GM19240 (cell line): Measurements from ENCODE around the gene TIGD1.

Source experiments
- DNase-seq: peaks from one replicate; pipeline ENCODE4 v3.0.0; 2011; ENCODE audit warnings: low spot score; ENCODE audit not compliant: insufficient read length

The TIGD1 gene

DNA sequence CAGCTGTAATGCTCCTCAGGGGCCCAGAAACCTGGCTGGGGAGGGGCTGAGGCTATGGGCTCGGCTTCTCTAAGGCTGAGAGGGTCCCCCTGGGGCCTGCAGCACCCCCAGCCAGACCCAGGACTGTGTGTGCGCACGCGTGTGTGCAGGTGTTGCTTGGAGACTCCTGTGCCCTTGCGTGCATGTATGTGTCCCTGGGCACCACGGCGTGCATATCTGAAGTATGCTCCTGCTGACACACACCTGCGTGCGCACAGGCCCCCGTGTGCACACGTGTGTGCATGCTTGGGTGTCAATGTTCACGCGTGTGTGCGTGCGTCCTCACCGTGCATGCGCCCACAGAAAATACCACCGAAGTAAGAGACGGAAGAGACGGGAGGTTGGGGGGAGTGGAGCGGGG lies 47.8 kb downstream of the TIGD1 start:
- DNase-seq = no peak

DNA sequence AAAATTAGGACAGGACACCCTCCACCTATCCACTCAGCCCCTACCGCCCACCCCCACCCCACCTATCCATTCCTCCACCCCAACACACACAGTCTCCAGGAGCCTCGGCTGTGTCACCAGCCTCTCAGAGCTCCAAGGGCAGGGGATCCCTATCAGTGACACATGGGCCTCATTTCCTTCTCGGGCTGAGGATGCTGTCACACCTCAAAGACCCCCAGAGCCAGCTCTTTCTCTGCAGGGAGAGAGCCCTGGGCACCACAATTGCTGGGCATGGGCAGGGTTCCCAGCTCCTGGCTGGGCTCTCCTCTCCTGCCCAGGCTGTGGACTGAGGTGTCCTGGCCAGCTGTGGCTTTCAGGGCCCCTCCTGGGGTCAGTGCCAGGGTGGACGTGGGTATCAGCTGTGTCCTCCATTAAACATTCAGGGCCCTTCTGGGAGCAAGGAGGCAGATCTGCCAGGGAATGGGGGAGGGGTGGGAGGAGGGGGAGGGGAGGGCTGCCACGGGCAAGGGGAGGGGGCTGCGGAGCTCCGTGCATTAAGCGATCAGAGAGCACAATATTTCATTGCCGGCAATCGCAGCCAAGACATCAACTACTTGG lies 48.5 kb downstream of the TIGD1 start:
- no peak for DNase-seq

DNA sequence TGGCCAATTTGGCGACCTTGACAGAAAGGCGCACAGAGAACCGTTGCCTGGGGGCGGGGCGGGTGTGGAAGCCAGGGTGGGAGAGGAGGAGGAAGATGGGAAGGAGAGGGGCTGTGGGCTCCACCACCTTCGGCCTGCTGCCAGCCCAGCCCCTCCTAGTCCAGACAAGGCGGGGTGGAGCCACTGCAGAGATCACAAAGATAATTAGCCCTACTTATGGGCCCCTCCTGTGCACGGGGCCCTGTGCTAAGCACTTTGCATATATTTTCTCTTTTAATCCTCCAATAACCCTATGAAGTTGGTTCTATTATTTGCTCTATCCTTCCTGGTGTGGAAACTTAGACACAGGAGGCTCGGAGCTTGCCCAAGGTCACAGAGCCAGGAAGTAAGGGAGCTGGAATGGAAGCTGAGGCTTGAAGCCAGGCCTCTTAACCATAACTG lies 49.0 kb downstream of the TIGD1 start:
- no peak for DNase-seq

DNA sequence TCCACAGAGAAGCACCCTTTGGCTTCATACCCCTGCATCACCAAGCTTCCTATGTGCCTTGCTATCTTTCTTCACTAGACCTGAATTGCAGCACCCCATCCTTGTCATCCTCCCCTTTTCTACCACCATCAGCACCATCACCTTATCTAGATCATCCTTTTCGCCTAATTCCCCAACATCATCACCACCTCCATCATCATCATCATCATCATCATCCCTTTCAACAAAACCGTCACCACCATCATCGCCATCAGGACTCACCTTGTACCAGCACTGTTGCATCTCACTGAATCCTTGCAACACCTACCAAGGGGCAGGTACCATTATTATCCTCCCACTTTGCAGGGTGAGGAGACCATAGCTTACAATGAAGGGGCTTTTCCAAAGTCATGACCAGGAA lies 51.9 kb downstream of the TIGD1 start:
- DNase-seq = no peak
